Fibroblast of lung (primary cell): Measurements from ENCODE around the gene TFG.
"Not testable (repeated sequence)": the region's sequence is repeated elsewhere in the genome, so short reads cannot be mapped to it uniquely, and the experiment has no call there.

Experiments used
- CTCF ChIP-seq, 2 donors: IDR thresholded peaks in 1 of 2; conservative IDR thresholded peaks in 1 of 2; 1 replicate in 1 of 2; 2 replicates in 1 of 2; pipeline ENCODE4 v1.5.1; 2011 to 2012; ENCODE audit warnings: low read length in 2 of 2, control low read depth in 1 of 2, inconsistent platforms in 1 of 2, low read depth in 1 of 2, mild to moderate bottlenecking in 1 of 2
- EZH2 ChIP-seq: IDR thresholded peaks from 2 replicates; pipeline ENCODE4 v1.5.1; 2012; ENCODE audit warnings: low read length, control low read depth, mild to moderate bottlenecking; ENCODE audit errors: missing control alignments

- TF ChIP-seq CTCF (conservative IDR thresholded peaks at IDR 0.05 in 1 of 2, IDR thresholded peaks at IDR 0.05 in 1 of 2; ENCODE audit: low read depth in 1 of 2, low read length in 2 of 2); EZH2: not testable (repeated sequence)
These were observed 42.0 kb upstream of the TFG start for GRCh38 chr3:100667316-100667715.
